K562 (cell line): Measurements from ENCODE around the gene ZMYND8. TPM values are rescaled to one million over a fixed set of nuclear protein-coding genes. Genes with fewer than 3 reads are reported as not detected.

Source experiments
- ATAC-seq: fragments of 200-7000 bp; cut with Tn5 transposase; 3 replicates; pipeline ENCODE4 v1.9.1; 2020; ENCODE audit warnings: moderate library complexity
- BruUV-seq: library from RNA; stranded (reverse); fragments of 400-500 nt; replicated peaks from 2 replicates; lab custom pipeline; 2021; lab: Mats Ljungman, UMichigan
- CTCF ChIA-PET: fragments of 300-600 bp; formaldehyde crosslinking; extraction: SDS; loops from one replicate; lab custom pipeline; 2021; ENCODE audit warnings: low intra/inter-chr PET ratio; lab: Yijun Ruan, JAX
- POLR2A ChIA-PET: fragments of 300-600, 350-650 bp; sonication (Branson Sonifier 250); formaldehyde crosslinking; extraction: SDS; loops from one replicate; lab custom pipeline; 2021; ENCODE audit warnings: antibody characterized with exemption, inconsistent platforms; lab: Yijun Ruan, JAX
- DNase-seq, 4 experiments: peaks; one replicate each; pipeline versions ENCODE4 v3.0.0 to v3.0.0-alpha.2; 2011 to 2018; ENCODE audit warnings: low spot score in 3 of 4, mixed read lengths in 3 of 4; ENCODE audit errors: extremely low read depth in 1 of 4
- FAIRE-seq: peaks from 2 replicates; lab custom pipeline; 2011; peaks lifted over from hg19 to GRCh38; lab: Jason Lieb, UNC
- H2AFZ ChIP-seq: 2 replicates; pipeline ENCODE4 v1.6.0; 2011; ENCODE audit warnings: low read depth, low read length, control low read depth, inconsistent platforms
- H3K27ac ChIP-seq: fragments of 200-600 bp; 3 replicates; pipeline ENCODE4 v1.8.0; 2011; ENCODE audit warnings: low read depth, mild to moderate bottlenecking, control low read depth, inconsistent platforms, low read length, moderate library complexity, mixed read lengths; ENCODE audit errors: extremely low read depth
- H3K27me3 ChIP-seq, 2 experiments: fragments of 300-600 bp in 1 of 2; 2 replicates in 1 of 2; 3 replicates in 1 of 2; pipeline versions ENCODE4 v1.6.0 to v1.8.0; 2011; ENCODE audit warnings: inconsistent platforms in 2 of 2, low read length in 2 of 2, mild to moderate bottlenecking in 1 of 2, mixed read lengths in 1 of 2, moderate library complexity in 1 of 2; ENCODE audit not compliant: control insufficient read depth in 2 of 2, insufficient read depth in 2 of 2
- H3K36me3 ChIP-seq: fragments of 300-600 bp; 3 replicates; pipeline ENCODE4 v1.8.0; 2011; ENCODE audit warnings: mild to moderate bottlenecking, low read length, inconsistent platforms; ENCODE audit not compliant: control insufficient read depth, insufficient read depth
- H3K4me1 ChIP-seq, 2 experiments: fragments of 200-600 bp in 1 of 2; replicated peaks in 1 of 2; 2 replicates in 1 of 2; 3 replicates in 1 of 2; pipeline versions ENCODE4 v1.5.1 to v1.8.0; 2011; ENCODE audit warnings: inconsistent platforms in 2 of 2, low read length in 2 of 2, mild to moderate bottlenecking in 1 of 2, mixed read lengths in 1 of 2, moderate library complexity in 1 of 2; ENCODE audit not compliant: control insufficient read depth in 2 of 2, insufficient read depth in 2 of 2
- H3K4me2 ChIP-seq: 2 replicates; pipeline ENCODE4 v1.6.1; 2011; ENCODE audit warnings: low read length, control low read depth, inconsistent platforms, mixed read lengths; ENCODE audit not compliant: insufficient read depth
- H3K4me3 ChIP-seq: fragments of 200-600 bp; sonication (generic), shearing (Covaris generic); 2 replicates; pipeline ENCODE4 v1.5.1; 2016; ENCODE audit warnings: control low read depth, inconsistent platforms
- H3K79me2 ChIP-seq: fragments of 200-600 bp; 3 replicates; pipeline ENCODE4 v1.8.0; 2011; ENCODE audit warnings: low read length, inconsistent platforms; ENCODE audit not compliant: control insufficient read depth, insufficient read depth
- H3K9ac ChIP-seq, 2 experiments: 2 replicates each; pipeline versions ENCODE4 v1.6.0 to v1.6.1; 2011; ENCODE audit warnings: low read depth in 2 of 2, low read length in 2 of 2, control low read depth in 1 of 2, inconsistent platforms in 1 of 2, mild to moderate bottlenecking in 1 of 2, mixed read lengths in 1 of 2; ENCODE audit not compliant: insufficient read depth in 1 of 2
- H3K9me1 ChIP-seq: one replicate; pipeline ENCODE4 v1.6.0; 2011; ENCODE audit warnings: inconsistent platforms, mild to moderate bottlenecking, low read length, moderate library complexity; ENCODE audit not compliant: control insufficient read depth, insufficient read depth
- H3K9me3 ChIP-seq: replicated peaks from 2 replicates; pipeline ENCODE4 v1.5.1; 2011; ENCODE audit warnings: low read depth, low read length, inconsistent platforms; ENCODE audit not compliant: control insufficient read depth, insufficient read depth
- H4K20me1 ChIP-seq: replicated peaks from 2 replicates; pipeline ENCODE4 v1.6.1; 2011; ENCODE audit warnings: low read length, inconsistent platforms, mixed read lengths; ENCODE audit not compliant: control insufficient read depth, insufficient read depth
- FOS ChIP-seq: IDR thresholded peaks from 3 replicates; pipeline ENCODE4 v1.6.1; 2011; ENCODE audit not compliant: insufficient read length; ENCODE audit errors: extremely low read depth
- MXI1 ChIP-seq: IDR thresholded peaks from 2 replicates; pipeline ENCODE4 v1.6.1; 2011; ENCODE audit warnings: low read depth, mild to moderate bottlenecking, improper control_type of control experiment, low read length
- RFX5 ChIP-seq: IDR thresholded peaks from 2 replicates; pipeline ENCODE4 v1.6.1; 2011; ENCODE audit warnings: low read depth, mild to moderate bottlenecking, improper control_type of control experiment, low read length
- ZBTB40 ChIP-seq, 2 experiments: fragments of 450-650 bp in 1 of 2; sonication (generic) in 1 of 2; formaldehyde crosslinking in 1 of 2; IDR thresholded peaks; 2 replicates each; pipeline versions ENCODE4 v1.7.1 to v1.9.0; 2016 to 2022; ENCODE audit warnings: inconsistent platforms in 1 of 2, mild to moderate bottlenecking in 1 of 2, missing genetic modification reagents in 1 of 2
- WGBS: fragments of 100-300 bp; shearing (Covaris generic); methylation state at CpG from one replicate; pipeline ENCODE4 v1.1.6; 2016; ENCODE audit warnings: low coverage, mixed read lengths; ENCODE audit not compliant: insufficient coverage; ENCODE audit errors: missing lambda C conversion rate; 5-methylcytosine and 5-hydroxymethylcytosine counted together
- in situ Hi-C: fragments of 300-500 bp; cut with MboI; formaldehyde crosslinking; loops from 4 replicates; pipeline ENCODE4 v1.15.0; 2018; ENCODE audit warnings: inconsistent platforms, mixed read lengths
- intact Hi-C: fragments of 100-400 bp; cut with micrococcal nuclease; formaldehyde crosslinking; loops from 2 replicates; pipeline ENCODE4 v1.14.2; 2022
- polyA plus RNA-seq, 8 experiments: library from polyadenylated mRNA; depleted of rRNA in 4 of 8; stranded (reverse) in 5 of 8; unstranded in 3 of 8; fragments of >200 nt; fragmentation: Nextera tagmentation in 2 of 8; fragmentation: Illumina TruSeq in 1 of 8; extraction: Ambion mirVana in 2 of 8; extraction: Trizol in 1 of 8; gene quantifications; 2 replicates each; pipeline versions ENCODE4 v1.2.1 to v1.2.3, GENCODE V29; 2011 to 2014; ENCODE audit warnings: inconsistent platforms in 1 of 8, missing spikeins in 1 of 8
- total RNA-seq, 7 experiments: library from RNA; depleted of rRNA in 6 of 7; stranded (reverse); fragments of >200 nt in 6 of 7; fragmentation: Illumina TruSeq in 2 of 7; extraction: Trizol in 2 of 7; gene quantifications; 2 replicates each; pipeline versions ENCODE4 v1.2.1 to v1.2.3, GENCODE V29; 2011 to 2021; ENCODE audit warnings: low replicate concordance in 1 of 7

The ZMYND8 gene
- total and polyA plus RNA-seq, 9 of the 15 experiments (the other 6 are each of a cell fraction or from before 2014, with no cell fraction given): 31.8 to 148 (median 71.9) TPM

- in situ Hi-C loops: no loop called here
Measured at GRCh38 chr20:47160992-47161391, 195.5 kb downstream of the ZMYND8 start.

GRCh38 chr20:47160240-47160639 is 196.3 kb downstream of the ZMYND8 start:
- ATAC-seq (no peak), DNase-seq (no peak), FAIRE-seq (no peak)
- intact Hi-C loops: no loop called here
- TF ChIP-seq ZBTB40 (IDR thresholded peaks at IDR 0.05) (peak; percentile 95), ZBTB40 (CRISPR knock-in tag; IDR thresholded peaks at IDR 0.05) (peak; percentile 92), MXI1 (no peak), FOS (no peak)
- no peaks in the 10 kb centered on the region for H3K9me3 ChIP-seq
- CTCF ChIA-PET: no interaction called here
- no peak overlapping the region for H3K4me2 ChIP-seq
- no peaks in the 10 kb centered on the region for H3K36me3 ChIP-seq
- POLR2A ChIA-PET: interaction anchor here (0.6 to 1.1 kb wide), 2 partner anchors 20 to 529 kb away, joined by 3 to 4 read pairs; no protein-coding TSS in a partner anchor
- H3K27me3 ChIP-seq: peaks cover 27 to 49% of the 10 kb centered on the region in 2 experiments
- 1% methylated on average over 7 of the region's 7 CpGs for WGBS
- no peak overlapping the region for H3K9ac ChIP-seq
- H3K4me3 ChIP-seq: no peak overlapping the region
- H3K27ac ChIP-seq: no peak overlapping the region
- no TSS peak for BruUV-seq
- in situ Hi-C loops: no loop called here
- no peaks in the 10 kb centered on the region for H3K9me1 ChIP-seq
- H4K20me1 ChIP-seq: 0 out of 2 replicates have a peak, but pooled peaks cover 2% of the 10 kb centered on the region
- no peak overlapping the region for H2AFZ ChIP-seq
- no peaks in the 10 kb centered on the region; a peak in 1 of 5 replicates for H3K4me1 ChIP-seq
- no peaks in the 10 kb centered on the region for H3K79me2 ChIP-seq

More at GRCh38 chr20:47160992-47161391, 195.5 kb downstream of the ZMYND8 start:
- Histone ChIP-seq H2AFZ (no peak overlapping the region), H3K4me3 (no peak overlapping the region), H3K9me3 (no peaks in the 10 kb centered on the region), H3K9me1 (no peaks in the 10 kb centered on the region), H3K27me3 (peaks cover 25 to 45% of the 10 kb centered on the region in 2 experiments), H3K36me3 (no peaks in the 10 kb centered on the region), H3K27ac (no peak overlapping the region), H3K9ac (no peak overlapping the region), H3K4me2 (no peak overlapping the region), H3K79me2 (no peaks in the 10 kb centered on the region), H4K20me1 (no peaks in the 10 kb centered on the region), H3K4me1 (no peaks in the 10 kb centered on the region; a peak in 1 of 5 replicates)
- DNase-seq (no peak), ATAC-seq (no peak), FAIRE-seq (no peak)
- no TSS peak for BruUV-seq
- intact Hi-C loops: no loop called here
- 1% methylated on average over 14 of the region's 14 CpGs for WGBS
- no peak for TF ChIP-seq RFX5
- POLR2A ChIA-PET: no interaction called here
- CTCF ChIA-PET: no interaction called here
